GM12892 (cell line): ENCODE measurements around the gene FOXS1.

Experiments
- POLR2A ChIP-seq: IDR thresholded peaks from 2 replicates; pipeline ENCODE4 v1.6.1; 2011; ENCODE audit warnings: low read depth, low read length, control low read depth
- POLR2AphosphoS5 ChIP-seq: IDR thresholded peaks from 2 replicates; pipeline ENCODE4 v1.6.1; 2011; ENCODE audit warnings: low read depth, low read length, control low read depth

GRCh38 chr20:31820228-31820627, 25.2 kb downstream of the FOXS1 start:
- no peak for TF ChIP-seq POLR2AphosphoS5
- TF ChIP-seq POLR2A = no peak
